Gastrocnemius medialis (tissue), 4 donors: ENCODE data around the gene STK11IP. TPM values are rescaled to one million over a fixed set of nuclear protein-coding genes. Genes with fewer than 3 reads are reported as not detected.

Source experiments
- ATAC-seq, 2 donors: fragments of 150-250 bp; one replicate each; pipeline ENCODE4 v1.9.1; 2016
- DNase-seq, 2 donors: peaks; one replicate each; pipeline ENCODE4 v3.0.0-alpha.2; 2019
- H3K27ac ChIP-seq, 4 donors: fragments of 200-600 bp; sonication (generic); 1 replicate in 1 of 4; 2 replicates in 3 of 4; pipeline ENCODE4 v1.5.1; 2016 to 2018; ENCODE audit warnings: mild to moderate bottlenecking in 2 of 4, moderate library complexity in 1 of 4
- H3K27me3 ChIP-seq, 3 donors: fragments of 200-600 bp; sonication (generic) in 2 of 3; 1 replicate in 1 of 3; 2 replicates in 2 of 3; pipeline versions ENCODE4 v1.5.1 to v1.6.0; 2016 to 2019; ENCODE audit warnings: mild to moderate bottlenecking in 1 of 3, moderate library complexity in 1 of 3
- H3K36me3 ChIP-seq, 2 donors: fragments of 200-600 bp; sonication (generic) in 1 of 2; one replicate each; pipeline ENCODE4 v1.5.1; 2017 to 2018
- H3K4me1 ChIP-seq, 2 donors: fragments of 200-600 bp; sonication (generic) in 1 of 2; one replicate each; pipeline ENCODE4 v1.5.1; 2016 to 2017; ENCODE audit warnings: mild to moderate bottlenecking in 2 of 2
- H3K4me3 ChIP-seq, 4 donors: fragments of 200-600 bp; sonication (generic) in 3 of 4; 1 replicate in 1 of 4; 2 replicates in 3 of 4; pipeline ENCODE4 v1.5.1; 2016 to 2019; ENCODE audit warnings: mild to moderate bottlenecking in 2 of 4
- H3K9me3 ChIP-seq, 3 donors: fragments of 200-600 bp; sonication (generic) in 2 of 3; 1 replicate in 1 of 3; 2 replicates in 2 of 3; pipeline ENCODE4 v1.5.1; 2016 to 2019
- CTCF ChIP-seq, 5 experiments: fragments of 450-650 bp in 3 of 5; fragments of 200-600 bp in 2 of 5; sonication (generic) in 2 of 5; IDR thresholded peaks in 4 of 5; conservative IDR thresholded peaks in 1 of 5; 1 replicate in 4 of 5; 2 replicates in 1 of 5; pipeline ENCODE4 v1.5.1; 2016 to 2019; ENCODE audit warnings: antibody characterized with exemption in 5 of 5, mild to moderate bottlenecking in 3 of 5, moderate library complexity in 3 of 5
- POLR2A ChIP-seq, 2 donors: fragments of 450-650 bp; IDR thresholded peaks; one replicate each; pipeline ENCODE4 v1.6.1; 2017; ENCODE audit warnings: antibody characterized with exemption in 2 of 2, mild to moderate bottlenecking in 2 of 2, moderate library complexity in 2 of 2
- in situ Hi-C, 4 donors: fragments of 200-750 bp; cut with MboI; loops; one replicate each; pipeline versions ENCODE4 v1.15.0 to v1.8.0; 2017; ENCODE audit warnings: low sequenced_read_pairs in 4 of 4
- intact Hi-C: fragments of 100-400 bp; cut with DNase I; formaldehyde crosslinking; loops from one replicate; pipeline ENCODE4 v1.15.1; 2023; ENCODE audit warnings: low total_unique reads
- total RNA-seq, 4 donors: library from RNA; depleted of rRNA; stranded (reverse); fragments of >200 nt; gene quantifications; one replicate each; pipeline versions ENCODE4 v1.1.0 to v1.2.3, GENCODE V29; 2016

Gene STK11IP
- total RNA-seq, 4 donors from 2014 or later = 5.4 to 7.5 (median 6.5) TPM

GRCh38 chr2:219570194-219570923 is 27.3 kb upstream of the STK11IP start:
- in situ Hi-C loops (no loop called here), intact Hi-C loops (loop anchor here (2.0 kb wide), 1 partner anchor 28 kb away; the partner anchor contains the start of gene CHPF)
- peak; percentile 68 to 72 for ATAC-seq
- peak overlapping the region; percentile 56 to 73 (median 63) for H3K4me3 ChIP-seq
- no peaks in the 10 kb centered on the region for H3K9me3 ChIP-seq
- H3K4me1 ChIP-seq = peaks cover 11 to 14% of the 10 kb centered on the region in 2 donors
- H3K27ac ChIP-seq = peak overlapping the region; percentile 79 to 90 (median 86)
- TF ChIP-seq CTCF (IDR thresholded peaks at IDR 0.05 in 4 of 5, conservative IDR thresholded peaks at IDR 0.05 in 1 of 5) (peak in 1 of 5 experiments; percentile 7), POLR2A (IDR thresholded peaks at IDR 0.05) (peak; percentile 46 to 65)
- DNase-seq = peak in 1 of 2 donors; percentile 70
- H3K36me3 ChIP-seq = peaks cover 0 to 8% of the 10 kb centered on the region in 2 donors
- H3K27me3 ChIP-seq = no peaks in the 10 kb centered on the region

DNA sequence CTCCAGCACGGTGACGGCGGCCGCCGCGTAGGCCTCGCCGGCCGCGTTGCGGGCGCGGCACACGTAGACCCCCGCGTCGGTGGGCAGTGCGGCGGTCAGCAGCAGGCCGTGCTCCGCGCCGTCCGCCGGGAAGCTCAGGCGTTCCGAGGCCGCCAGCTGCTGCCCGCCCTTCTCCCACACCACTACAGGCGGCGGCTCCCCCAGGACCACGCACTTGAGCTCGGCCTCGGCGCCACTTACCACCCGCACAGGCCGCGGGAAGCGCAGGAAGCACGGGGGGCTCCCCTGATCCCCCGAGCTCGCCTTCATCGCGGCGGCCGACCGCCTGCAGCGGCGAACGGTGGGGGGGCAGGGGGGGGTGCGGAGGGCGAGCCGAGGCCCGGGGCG is 26.7 kb upstream of the STK11IP start:
- peak; percentile 24 to 37 for ATAC-seq
- Histone ChIP-seq H3K4me1 (peaks cover 11 to 14% of the 10 kb centered on the region in 2 donors), H3K27me3 (no peaks in the 10 kb centered on the region), H3K4me3 (peak overlapping the region; percentile 56 to 73 (median 63)), H3K27ac (peak overlapping the region; percentile 79 to 90 (median 86)), H3K36me3 (peaks cover 0 to 8% of the 10 kb centered on the region in 2 donors), H3K9me3 (no peaks in the 10 kb centered on the region)
- no peak for TF ChIP-seq CTCF (IDR thresholded peaks at IDR 0.05 in 4 of 5, conservative IDR thresholded peaks at IDR 0.05 in 1 of 5)
- no peak for TF ChIP-seq POLR2A (IDR thresholded peaks at IDR 0.05)
- in situ Hi-C loops (no loop called here), intact Hi-C loops (loop anchor here (1.0 to 2.0 kb wide), 3 partner anchors 27 to 71 kb away; partner anchors contain the start of gene CHPF)
- no peak for DNase-seq

DNA sequence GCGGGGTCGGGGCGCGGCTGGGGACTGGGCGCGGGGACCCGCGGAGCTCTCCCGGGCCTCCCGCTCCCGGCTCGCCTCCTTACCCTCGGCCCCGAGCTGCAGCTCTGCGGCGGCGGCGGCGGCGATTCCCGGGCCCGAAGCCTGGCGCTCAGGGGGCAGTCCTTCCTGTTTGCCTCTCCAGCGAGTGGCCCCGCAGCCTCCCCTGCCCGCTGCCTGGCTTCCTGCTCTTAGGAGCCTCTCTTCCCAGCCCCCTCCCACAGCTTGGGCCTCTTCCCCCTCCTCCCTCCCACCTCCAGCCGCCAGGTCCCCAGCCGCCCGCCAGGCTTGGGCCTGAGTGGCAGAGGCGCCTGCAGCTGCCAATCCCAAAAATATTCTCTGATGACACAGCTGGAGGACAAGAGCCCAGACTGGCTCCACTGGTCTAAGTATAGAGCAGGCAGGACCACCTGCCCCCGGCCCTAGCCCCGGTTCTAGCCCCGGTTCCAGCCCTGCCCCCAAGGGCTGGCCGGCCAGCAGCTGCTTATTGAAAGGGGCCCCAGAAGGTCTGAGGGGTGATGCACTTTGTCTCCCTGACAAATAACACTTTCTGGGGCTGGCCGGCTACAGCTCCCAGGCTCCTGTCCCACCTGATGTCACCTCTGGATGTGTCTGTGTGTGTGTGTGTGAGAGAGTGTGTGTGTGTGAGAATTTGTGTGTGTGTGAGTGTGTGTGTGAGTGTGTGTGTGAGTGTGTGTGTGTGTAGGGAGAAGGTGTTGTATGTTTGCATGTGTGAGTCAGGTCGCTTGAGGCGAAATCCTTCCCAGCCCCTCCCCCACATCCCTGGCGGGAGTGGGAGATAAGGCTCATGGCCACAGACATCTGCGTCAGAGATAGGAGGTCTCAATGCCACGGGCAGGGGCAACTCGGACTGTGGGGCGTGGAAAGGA is 26.1 kb upstream of the STK11IP start, which contains the start of gene OBSL1:
Gene OBSL1, minus strand, starts transcription at position 229 of the 926 bp plus-strand sequence. CDS start 307 bp downstream, outside the sequence.
- Histone ChIP-seq H3K4me3 (peak within 1 kb of the TSS; percentile 56 to 73 (median 63)), H3K27ac (peak within 1 kb of the TSS; percentile 79 to 90 (median 86)), H3K9me3 (no peaks in the 10 kb centered on the region), H3K36me3 (peaks cover 0 to 8% of the 10 kb centered on the region in 2 donors), H3K27me3 (no peaks in the 10 kb centered on the region), H3K4me1 (peaks cover 11 to 14% of the 10 kb centered on the region in 2 donors)
- in situ Hi-C loops (no loop called here), intact Hi-C loops (loop anchor here (1.0 to 2.0 kb wide), 3 partner anchors 27 to 71 kb away; partner anchors contain the start of gene CHPF)
- TF ChIP-seq CTCF (IDR thresholded peaks at IDR 0.05 in 4 of 5, conservative IDR thresholded peaks at IDR 0.05 in 1 of 5) (no peak), POLR2A (IDR thresholded peaks at IDR 0.05) (peak; percentile 24 to 70)
- DNase-seq (peak; percentile 69 to 89), ATAC-seq (peak; percentile 80)

GRCh38 chr2:219572237-219573001 is 25.2 kb upstream of the STK11IP start, which contains the start of gene INHA:
TSS of gene INHA (plus strand) at chr2:219572310. CDS start at chr2:219572375, 65 bp downstream.
- in situ Hi-C loops = no loop called here
- peaks cover 11 to 14% of the 10 kb centered on the region in 2 donors for H3K4me1 ChIP-seq
- peaks cover 0 to 3% of the 10 kb centered on the region in 2 donors for H3K36me3 ChIP-seq
- peak within 1 kb of the TSS; percentile 79 to 90 (median 86) for H3K27ac ChIP-seq
- intact Hi-C loops = no loop called here
- H3K4me3 ChIP-seq = peak within 1 kb of the TSS; percentile 56 to 73 (median 63)
- no peak for ATAC-seq
- H3K9me3 ChIP-seq = no peaks in the 10 kb centered on the region
- DNase-seq = no peak
- TF ChIP-seq CTCF (IDR thresholded peaks at IDR 0.05 in 4 of 5, conservative IDR thresholded peaks at IDR 0.05 in 1 of 5) (no peak), POLR2A (IDR thresholded peaks at IDR 0.05) (no peak)
- H3K27me3 ChIP-seq = no peaks in the 10 kb centered on the region
